Panc1 (cell line): ENCODE data around the gene SLC22A23. TPM values are rescaled to one million over a fixed set of nuclear protein-coding genes. Genes with fewer than 3 reads are reported as not detected.

Source experiments
- ATAC-seq: fragments of 200-7000 bp; cut with Tn5 transposase; 2 replicates; pipeline ENCODE4 v1.9.1; 2020; ENCODE audit warnings: mild to moderate bottlenecking, moderate library complexity
- BruUV-seq: library from RNA; stranded (reverse); fragments of 400-500 nt; replicated peaks from 2 replicates; lab custom pipeline; 2021; lab: Mats Ljungman, UMichigan
- CTCF ChIA-PET: fragments of 300-600 bp; sonication (Branson Sonifier 250); formaldehyde crosslinking; loops from one replicate; lab custom pipeline; 2022; ENCODE audit warnings: antibody characterized with exemption; lab: Charles Lee
- POLR2A ChIA-PET: fragments of 300-600 bp; sonication (Branson Sonifier 250); formaldehyde crosslinking; loops from one replicate; lab custom pipeline; 2022; ENCODE audit warnings: antibody characterized with exemption; lab: Charles Lee
- DNase-seq: peaks from one replicate; pipeline ENCODE4 v3.0.0-alpha.2; 2010; ENCODE audit warnings: low read depth, low spot score
- H3K27ac ChIP-seq: 2 replicates; pipeline ENCODE4 v1.5.1; 2011; ENCODE audit warnings: mild to moderate bottlenecking, low read length, inconsistent platforms
- H3K27me3 ChIP-seq: fragments of 200-500 bp; sonication (Bioruptor generic); 2 replicates; pipeline ENCODE4 v1.6.0; 2014; ENCODE audit warnings: low read length, inconsistent platforms; ENCODE audit not compliant: control insufficient read depth, insufficient read depth
- H3K36me3 ChIP-seq: fragments of 200-500 bp; sonication (Bioruptor generic); 2 replicates; pipeline ENCODE4 v1.5.1; 2014; ENCODE audit warnings: inconsistent platforms, mild to moderate bottlenecking, low read length, moderate library complexity; ENCODE audit not compliant: control insufficient read depth, insufficient read depth
- H3K4me1 ChIP-seq: 2 replicates; pipeline ENCODE4 v1.5.1; 2011; ENCODE audit warnings: inconsistent platforms, mild to moderate bottlenecking, low read length, moderate library complexity; ENCODE audit not compliant: control insufficient read depth, insufficient read depth
- H3K4me3 ChIP-seq, 2 experiments: 2 replicates each; pipeline ENCODE4 v1.5.1; 2011 to 2012; ENCODE audit warnings: low read depth in 2 of 2, low read length in 2 of 2, mild to moderate bottlenecking in 2 of 2, inconsistent platforms in 1 of 2, moderate library complexity in 1 of 2
- H3K9me3 ChIP-seq: fragments of 200-500 bp; sonication (Bioruptor generic); 2 replicates; pipeline ENCODE4 v1.5.1; 2014; ENCODE audit warnings: low read depth, mild to moderate bottlenecking, inconsistent platforms, low read length, moderate library complexity; ENCODE audit not compliant: control insufficient read depth, insufficient read depth
- CTCF ChIP-seq: fragments of 450-650 bp; IDR thresholded peaks from 2 replicates; pipeline ENCODE4 v1.5.1; 2017; ENCODE audit warnings: mild to moderate bottlenecking
- POLR2AphosphoS5 ChIP-seq: IDR thresholded peaks from 2 replicates; pipeline ENCODE4 v1.6.1; 2012; ENCODE audit warnings: mild to moderate bottlenecking, low read depth, low read length, moderate library complexity
- SIN3A ChIP-seq: IDR thresholded peaks from 2 replicates; pipeline ENCODE4 v1.6.1; 2012; ENCODE audit warnings: low read depth, mild to moderate bottlenecking, low read length, moderate library complexity, borderline replicate concordance; ENCODE audit not compliant: insufficient read depth
- TCF7L2 ChIP-seq: IDR thresholded peaks from 2 replicates; pipeline ENCODE4 v1.6.1; 2011; ENCODE audit warnings: mild to moderate bottlenecking, low read depth, low read length, inconsistent platforms
- in situ Hi-C: cut with HindIII; loops from 2 replicates; pipeline ENCODE4 v1.10.0; 2016; ENCODE audit warnings: low sequenced_read_pairs, low pct_unique_long_range_greater_than_20kb
- intact Hi-C: fragments of 100-400 bp; cut with micrococcal nuclease; formaldehyde crosslinking; loops from one replicate; pipeline ENCODE4 v1.10.0; 2022; ENCODE audit not compliant: unreplicated experiment
- total RNA-seq: library from RNA; stranded (reverse); gene quantifications from one replicate; pipeline ENCODE4 v1.2.1, GENCODE V29; 2021; ENCODE audit not compliant: unreplicated experiment
- TF ChIP-seq, protein P1 (sequence below), 2 experiments: IDR thresholded peaks; 2 replicates each; pipeline ENCODE4 v1.6.1; 2011 to 2012; ENCODE audit warnings: low read depth in 2 of 2, control low read depth in 1 of 2, low read length in 1 of 2, mild to moderate bottlenecking in 1 of 2, moderate library complexity in 1 of 2; ENCODE audit not compliant: insufficient read depth in 1 of 2

SLC22A23 gene
- total RNA-seq, 1 experiment from 2014 or later = 4.5 TPM

DNA sequence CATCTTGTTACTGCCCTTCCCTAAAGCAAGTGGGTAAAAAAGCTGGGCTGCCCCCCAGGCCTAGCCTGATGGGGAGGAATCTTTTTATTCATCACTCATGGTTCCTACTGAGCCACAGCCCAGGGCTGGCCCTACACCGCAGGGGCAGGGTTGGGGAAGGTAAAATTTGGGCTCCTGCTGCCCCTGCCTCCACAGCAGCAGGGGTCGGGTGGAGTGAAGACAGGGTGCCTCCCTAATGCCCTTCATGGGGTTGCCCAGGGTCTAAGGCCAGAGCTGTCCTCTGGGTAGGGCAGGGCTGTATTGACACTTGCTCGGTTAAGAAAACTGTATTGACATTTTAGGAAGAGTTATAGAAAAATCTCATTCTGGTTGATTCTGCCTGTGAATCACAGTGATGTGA, 207.0 kb downstream of the SLC22A23 start:
- ChIA-PET POLR2A (no interaction called here), CTCF (no interaction called here)
- Histone ChIP-seq H3K9me3 (no peaks in the 10 kb centered on the region), H3K27me3 (no peaks in the 10 kb centered on the region), H3K27ac (no peak overlapping the region), H3K36me3 (no peaks in the 10 kb centered on the region), H3K4me1 (peaks cover 11% of the 10 kb centered on the region; the same call in 1 of the 2 replicates), H3K4me3 (no peak overlapping the region)
- BruUV-seq = no TSS peak
- in situ Hi-C loops (no loop called here), intact Hi-C loops (loop anchor here (10.0 kb wide), 1 partner anchor 255 kb away; the partner anchor contains the start of gene NQO2)
- DNase-seq (no peak), ATAC-seq (no peak)
- TF ChIP-seq SIN3A = no peak

- ChIA-PET CTCF (interaction anchor here (0.6 to 1.0 kb wide), 4 partner anchors 10 to 278 kb away, joined by 3 to 9 read pairs (median 4); no protein-coding TSS in a partner anchor), POLR2A (interaction anchor here (0.6 kb wide), 3 partner anchors 10 to 380 kb away, joined by 3 read pairs; no protein-coding TSS in a partner anchor)
- H3K36me3 ChIP-seq = no peaks in the 10 kb centered on the region
- peak overlapping the region; percentile 72 for H3K27ac ChIP-seq
- DNase-seq (no peak), ATAC-seq (peak; percentile 72)
- TF ChIP-seq POLR2AphosphoS5 (no peak), SIN3A (no peak), CTCF (no peak), TCF7L2 (no peak)
- TF ChIP-seq, protein P1, sequence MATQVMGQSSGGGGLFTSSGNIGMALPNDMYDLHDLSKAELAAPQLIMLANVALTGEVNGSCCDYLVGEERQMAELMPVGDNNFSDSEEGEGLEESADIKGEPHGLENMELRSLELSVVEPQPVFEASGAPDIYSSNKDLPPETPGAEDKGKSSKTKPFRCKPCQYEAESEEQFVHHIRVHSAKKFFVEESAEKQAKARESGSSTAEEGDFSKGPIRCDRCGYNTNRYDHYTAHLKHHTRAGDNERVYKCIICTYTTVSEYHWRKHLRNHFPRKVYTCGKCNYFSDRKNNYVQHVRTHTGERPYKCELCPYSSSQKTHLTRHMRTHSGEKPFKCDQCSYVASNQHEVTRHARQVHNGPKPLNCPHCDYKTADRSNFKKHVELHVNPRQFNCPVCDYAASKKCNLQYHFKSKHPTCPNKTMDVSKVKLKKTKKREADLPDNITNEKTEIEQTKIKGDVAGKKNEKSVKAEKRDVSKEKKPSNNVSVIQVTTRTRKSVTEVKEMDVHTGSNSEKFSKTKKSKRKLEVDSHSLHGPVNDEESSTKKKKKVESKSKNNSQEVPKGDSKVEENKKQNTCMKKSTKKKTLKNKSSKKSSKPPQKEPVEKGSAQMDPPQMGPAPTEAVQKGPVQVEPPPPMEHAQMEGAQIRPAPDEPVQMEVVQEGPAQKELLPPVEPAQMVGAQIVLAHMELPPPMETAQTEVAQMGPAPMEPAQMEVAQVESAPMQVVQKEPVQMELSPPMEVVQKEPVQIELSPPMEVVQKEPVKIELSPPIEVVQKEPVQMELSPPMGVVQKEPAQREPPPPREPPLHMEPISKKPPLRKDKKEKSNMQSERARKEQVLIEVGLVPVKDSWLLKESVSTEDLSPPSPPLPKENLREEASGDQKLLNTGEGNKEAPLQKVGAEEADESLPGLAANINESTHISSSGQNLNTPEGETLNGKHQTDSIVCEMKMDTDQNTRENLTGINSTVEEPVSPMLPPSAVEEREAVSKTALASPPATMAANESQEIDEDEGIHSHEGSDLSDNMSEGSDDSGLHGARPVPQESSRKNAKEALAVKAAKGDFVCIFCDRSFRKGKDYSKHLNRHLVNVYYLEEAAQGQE (IDR thresholded peaks at IDR 0.05; ENCODE audit: insufficient read depth in 1 of 2, low read depth in 2 of 2, low read length in 1 of 2) = no peak
- intact Hi-C loops = no loop called here
- no peaks in the 10 kb centered on the region for H3K27me3 ChIP-seq
- peak overlapping the region; percentile 44 to 64 for H3K4me3 ChIP-seq
- no TSS peak for BruUV-seq
- in situ Hi-C loops = no loop called here
- no peaks in the 10 kb centered on the region for H3K9me3 ChIP-seq
- H3K4me1 ChIP-seq = peaks cover 11% of the 10 kb centered on the region; the same call in 1 of the 2 replicates
Observed at GRCh38 chr6:3247255-3248146, 209.3 kb downstream of the SLC22A23 start.

DNA sequence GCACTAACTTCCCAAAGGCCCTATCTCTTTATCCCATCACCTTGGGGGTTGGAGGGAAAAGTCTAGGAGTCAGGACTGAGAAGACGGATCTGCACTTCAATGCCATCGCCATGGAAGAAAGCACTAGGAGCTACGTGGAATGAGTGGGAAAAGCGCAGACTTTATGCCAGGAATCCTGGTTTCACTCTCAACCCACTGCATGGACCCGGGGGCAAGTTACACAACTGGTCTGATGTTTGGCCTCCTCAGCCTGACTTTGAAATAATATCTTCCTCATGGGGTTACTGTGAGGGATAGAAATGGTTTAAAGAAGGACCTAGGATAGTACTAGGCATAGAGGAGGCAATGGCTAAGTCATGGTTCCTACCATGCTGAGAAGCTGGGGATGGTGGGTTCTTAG, 211.6 kb downstream of the SLC22A23 start:
- POLR2A ChIA-PET = interaction anchor here (0.7 kb wide), 1 partner anchor 33 kb away, joined by 10 read pairs; no protein-coding TSS in a partner anchor
- BruUV-seq = no TSS peak
- CTCF ChIA-PET = interaction anchor here (1.1 kb wide), 1 partner anchor 83 kb away, joined by 3 read pairs; no protein-coding TSS in a partner anchor

More for the DNA sequence above, 211.6 kb downstream of the SLC22A23 start:
- Histone ChIP-seq H3K27me3 (no peaks in the 10 kb centered on the region), H3K4me1 (peaks cover 7% of the 10 kb centered on the region; the same call in 1 of the 2 replicates), H3K4me3 (no peak overlapping the region), H3K9me3 (no peaks in the 10 kb centered on the region), H3K36me3 (no peaks in the 10 kb centered on the region), H3K27ac (no peak overlapping the region)
- in situ Hi-C loops (no loop called here), intact Hi-C loops (no loop called here)
- no peak for TF ChIP-seq POLR2AphosphoS5
- TF ChIP-seq TCF7L2 = no peak
- TF ChIP-seq SIN3A = no peak
- TF ChIP-seq, protein P1 (IDR thresholded peaks at IDR 0.05; ENCODE audit: insufficient read depth in 1 of 2, low read depth in 2 of 2, low read length in 1 of 2) = no peak
- TF ChIP-seq CTCF = no peak
- DNase-seq (no peak), ATAC-seq (no peak)
